HG02678 (cell line): Measurements from ENCODE around the gene TMEM154.
A peak's percentile ranks its signal among the peaks of the same experiment; 100 is the strongest.

ENCODE experiments used
- ATAC-seq: cut with Tn5 transposase; IDR thresholded peaks from one replicate; pipeline ENCODE4 v1.9.1; 2021; ENCODE audit warnings: mild to moderate bottlenecking, moderate library complexity; ENCODE audit not compliant: unreplicated experiment

The TMEM154 gene

GRCh38 chr4:152598454-152598853 lies 81.3 kb downstream of the TMEM154 start:
- no peak for ATAC-seq

- ATAC-seq: peak; percentile 74
Observed at GRCh38 chr4:152594978-152595925, 84.5 kb downstream of the TMEM154 start.

GRCh38 chr4:152594057-152594456 lies 85.7 kb downstream of the TMEM154 start:
- no peak for ATAC-seq

GRCh38 chr4:152591876-152592275 lies 87.9 kb downstream of the TMEM154 start:
- ATAC-seq: no peak

- no peak for ATAC-seq
Observed at GRCh38 chr4:152591396-152591795, 88.4 kb downstream of the TMEM154 start.

- ATAC-seq: no peak
Observed at GRCh38 chr4:152590179-152591031, 89.4 kb downstream of the TMEM154 start.

GRCh38 chr4:152588869-152589268 lies 90.9 kb downstream of the TMEM154 start:
- ATAC-seq: no peak

GRCh38 chr4:152587127-152587526 lies 92.7 kb downstream of the TMEM154 start:
- ATAC-seq: no peak

GRCh38 chr4:152586668-152587067 lies 93.1 kb downstream of the TMEM154 start:
- no peak for ATAC-seq

GRCh38 chr4:152585023-152585441 lies 94.8 kb downstream of the TMEM154 start:
- no peak for ATAC-seq

- no peak for ATAC-seq
Observed at GRCh38 chr4:152581536-152582160, 98.1 kb downstream of the TMEM154 start.

- no peak for ATAC-seq
Observed at GRCh38 chr4:152579916-152580315, 99.9 kb downstream of the TMEM154 start.

- no peak for ATAC-seq
Observed at GRCh38 chr4:152579107-152579764, 100.6 kb downstream of the TMEM154 start.

- ATAC-seq: no peak
Observed at GRCh38 chr4:152578670-152579069, 101.1 kb downstream of the TMEM154 start.

- peak; percentile 82 for ATAC-seq
Observed at GRCh38 chr4:152577708-152578396, 101.9 kb downstream of the TMEM154 start.

GRCh38 chr4:152575533-152575932 lies 104.3 kb downstream of the TMEM154 start:
- no peak for ATAC-seq

- no peak for ATAC-seq
Observed at GRCh38 chr4:152573861-152574260, 105.9 kb downstream of the TMEM154 start.

GRCh38 chr4:152572417-152573086 lies 107.2 kb downstream of the TMEM154 start:
- ATAC-seq: peak; percentile 72

- no peak for ATAC-seq
Observed at GRCh38 chr4:152571770-152572169, 108.0 kb downstream of the TMEM154 start.
